ENCODE measurements around the gene MYO15A.

MYO15A gene

DNA sequence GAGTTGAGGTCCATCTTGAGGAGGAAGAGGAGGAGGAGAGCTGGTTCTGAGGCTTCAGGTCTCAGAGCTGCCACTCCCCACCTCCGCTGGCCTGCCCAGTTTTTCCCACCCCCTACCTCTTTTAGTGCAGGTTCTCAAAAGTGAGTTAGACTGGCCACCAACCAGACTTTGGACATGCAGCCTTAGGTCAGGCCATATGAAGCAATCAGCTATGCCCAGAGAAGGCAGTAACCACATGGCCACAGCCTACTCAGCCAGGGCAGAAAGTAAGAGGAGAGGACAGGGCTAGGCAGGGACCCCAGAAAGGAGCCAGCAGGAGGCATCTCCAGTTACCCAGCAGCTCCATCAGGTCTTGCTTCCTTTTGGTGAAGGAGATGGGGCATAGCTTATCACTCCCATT lies 9.0 kb downstream of the MYO15A start:
- H3K4me3 ChIP-seq (ENCODE audit: low read length) = no peak overlapping the region
- WGBS (ENCODE audit: insufficient coverage, insufficient read length) = no CpG with 5 or more reads among the region's 1 CpG
- H3K27me3 ChIP-seq (ENCODE audit: control insufficient read depth, insufficient read depth, low read length) = no peaks in the 10 kb centered on the region
- H3K36me3 ChIP-seq (ENCODE audit: control insufficient read depth, insufficient read depth, low read length) = no peaks in the 10 kb centered on the region; the same call in 1 of the 2 replicates
- no peaks in the 10 kb centered on the region for H3K4me1 ChIP-seq (ENCODE audit: control insufficient read depth, insufficient read depth, low read length)
- no peak overlapping the region for H3K27ac ChIP-seq (ENCODE audit: low read length)
- DNase-seq (ENCODE audit: low read depth, low spot score) = no peak
- no peaks in the 10 kb centered on the region for H3K9me3 ChIP-seq (ENCODE audit: control insufficient read depth, insufficient read depth, low read length)

DNA sequence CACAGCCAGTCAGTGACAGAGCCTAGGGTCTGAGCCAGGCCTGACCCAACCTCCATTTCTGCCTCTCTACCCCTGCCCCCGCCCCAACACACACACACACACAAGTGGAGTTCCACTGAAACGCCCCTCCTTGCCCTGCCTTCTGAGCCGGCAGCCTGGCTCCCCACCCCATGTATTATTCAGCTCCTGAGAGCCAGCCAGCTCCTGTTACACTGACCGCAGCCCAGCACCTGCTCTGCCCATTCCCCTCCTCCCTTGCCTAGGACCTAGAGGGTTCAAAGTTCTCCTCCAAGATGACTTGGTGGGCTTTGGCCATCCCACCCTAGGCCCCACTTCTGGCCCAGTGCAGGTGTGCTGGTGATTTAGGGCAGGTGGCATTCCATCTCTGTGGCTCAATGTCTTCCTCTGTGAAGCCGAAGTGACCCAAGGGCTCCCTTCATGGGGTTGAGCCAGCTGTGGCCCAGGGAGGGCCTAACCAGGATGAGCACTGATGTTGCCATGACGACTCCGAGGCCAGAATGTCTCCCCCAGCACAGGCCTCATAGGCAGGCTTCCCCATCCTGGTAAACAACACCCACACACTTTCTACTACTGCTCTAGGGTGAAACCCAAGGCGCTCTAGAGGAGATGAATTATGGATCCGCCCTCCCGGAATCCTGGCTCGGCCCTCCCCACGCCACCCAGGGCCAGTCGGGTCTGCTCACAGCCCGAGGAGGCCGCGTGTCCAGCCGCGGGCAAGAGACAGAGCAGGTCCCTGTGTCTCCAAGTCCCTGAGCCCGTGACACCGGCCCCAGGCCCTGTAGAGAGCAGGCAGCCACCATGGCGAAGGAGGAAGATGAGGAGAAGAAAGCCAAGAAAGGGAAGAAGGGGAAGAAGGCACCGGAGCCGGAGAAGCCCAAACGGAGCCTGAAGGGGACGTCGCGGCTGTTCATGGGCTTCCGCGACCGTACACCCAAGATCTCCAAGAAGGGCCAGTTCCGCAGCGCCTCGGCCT lies 9.7 kb downstream of the MYO15A start:
- Histone ChIP-seq H3K9me3 (ENCODE audit: control insufficient read depth, insufficient read depth, low read length) (no peaks in the 10 kb centered on the region), H3K27ac (ENCODE audit: low read length) (no peak overlapping the region), H3K27me3 (ENCODE audit: control insufficient read depth, insufficient read depth, low read length) (no peaks in the 10 kb centered on the region), H3K36me3 (ENCODE audit: control insufficient read depth, insufficient read depth, low read length) (no peaks in the 10 kb centered on the region; the same call in 1 of the 2 replicates), H3K4me1 (ENCODE audit: control insufficient read depth, insufficient read depth, low read length) (no peaks in the 10 kb centered on the region), H3K4me3 (ENCODE audit: low read length) (no peak overlapping the region)
- no peak for DNase-seq (ENCODE audit: low read depth, low spot score)
- no CpG with 5 or more reads among the region's 33 CpGs for WGBS (ENCODE audit: insufficient coverage, insufficient read length)

DNA sequence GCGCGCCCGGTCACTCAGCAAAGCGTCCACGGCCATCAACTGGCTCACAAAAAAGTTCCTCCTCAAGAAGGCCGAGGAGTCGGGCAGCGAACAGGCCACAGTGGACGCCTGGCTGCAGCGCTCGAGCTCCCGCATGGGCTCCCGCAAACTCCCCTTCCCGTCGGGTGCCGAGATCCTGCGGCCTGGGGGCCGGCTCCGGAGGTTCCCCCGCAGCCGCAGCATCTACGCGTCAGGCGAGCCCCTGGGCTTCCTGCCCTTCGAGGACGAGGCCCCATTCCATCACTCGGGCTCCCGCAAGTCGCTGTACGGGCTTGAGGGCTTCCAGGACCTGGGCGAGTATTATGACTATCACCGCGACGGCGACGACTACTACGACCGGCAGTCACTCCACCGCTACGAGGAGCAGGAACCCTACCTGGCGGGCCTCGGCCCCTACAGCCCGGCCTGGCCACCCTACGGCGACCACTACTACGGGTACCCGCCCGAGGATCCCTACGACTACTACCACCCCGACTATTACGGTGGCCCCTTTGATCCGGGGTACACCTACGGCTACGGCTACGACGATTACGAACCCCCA lies 10.7 kb downstream of the MYO15A start:
- Histone ChIP-seq H3K27me3 (ENCODE audit: control insufficient read depth, insufficient read depth, low read length) (no peaks in the 10 kb centered on the region), H3K27ac (ENCODE audit: low read length) (no peak overlapping the region), H3K4me3 (ENCODE audit: low read length) (no peak overlapping the region), H3K36me3 (ENCODE audit: control insufficient read depth, insufficient read depth, low read length) (no peaks in the 10 kb centered on the region; the same call in 1 of the 2 replicates), H3K4me1 (ENCODE audit: control insufficient read depth, insufficient read depth, low read length) (no peaks in the 10 kb centered on the region), H3K9me3 (ENCODE audit: control insufficient read depth, insufficient read depth, low read length) (no peaks in the 10 kb centered on the region)
- WGBS (ENCODE audit: insufficient coverage, insufficient read length) = no CpG with 5 or more reads among the region's 57 CpGs
- no peak for DNase-seq (ENCODE audit: low read depth, low spot score)

DNA sequence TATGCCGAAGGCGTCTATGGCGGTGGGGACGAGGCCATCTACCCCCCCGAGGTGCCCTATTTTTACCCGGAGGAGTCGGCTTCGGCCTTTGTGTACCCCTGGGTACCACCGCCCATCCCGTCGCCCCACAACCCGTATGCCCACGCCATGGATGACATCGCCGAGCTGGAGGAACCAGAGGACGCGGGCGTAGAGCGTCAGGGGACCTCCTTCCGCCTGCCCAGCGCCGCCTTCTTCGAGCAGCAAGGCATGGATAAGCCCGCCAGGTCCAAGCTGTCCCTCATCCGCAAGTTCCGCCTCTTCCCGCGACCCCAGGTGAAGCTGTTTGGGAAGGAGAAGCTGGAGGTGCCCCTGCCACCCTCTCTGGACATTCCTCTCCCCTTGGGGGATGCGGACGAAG lies 11.4 kb downstream of the MYO15A start:
- Histone ChIP-seq H3K9me3 (ENCODE audit: control insufficient read depth, insufficient read depth, low read length) (no peaks in the 10 kb centered on the region), H3K36me3 (ENCODE audit: control insufficient read depth, insufficient read depth, low read length) (no peaks in the 10 kb centered on the region; the same call in 1 of the 2 replicates), H3K4me1 (ENCODE audit: control insufficient read depth, insufficient read depth, low read length) (no peaks in the 10 kb centered on the region), H3K27me3 (ENCODE audit: control insufficient read depth, insufficient read depth, low read length) (no peaks in the 10 kb centered on the region), H3K4me3 (ENCODE audit: low read length) (no peak overlapping the region), H3K27ac (ENCODE audit: low read length) (no peak overlapping the region)
- DNase-seq (ENCODE audit: low read depth, low spot score) = no peak
- WGBS (ENCODE audit: insufficient coverage, insufficient read length) = no CpG with 5 or more reads among the region's 30 CpGs

DNA sequence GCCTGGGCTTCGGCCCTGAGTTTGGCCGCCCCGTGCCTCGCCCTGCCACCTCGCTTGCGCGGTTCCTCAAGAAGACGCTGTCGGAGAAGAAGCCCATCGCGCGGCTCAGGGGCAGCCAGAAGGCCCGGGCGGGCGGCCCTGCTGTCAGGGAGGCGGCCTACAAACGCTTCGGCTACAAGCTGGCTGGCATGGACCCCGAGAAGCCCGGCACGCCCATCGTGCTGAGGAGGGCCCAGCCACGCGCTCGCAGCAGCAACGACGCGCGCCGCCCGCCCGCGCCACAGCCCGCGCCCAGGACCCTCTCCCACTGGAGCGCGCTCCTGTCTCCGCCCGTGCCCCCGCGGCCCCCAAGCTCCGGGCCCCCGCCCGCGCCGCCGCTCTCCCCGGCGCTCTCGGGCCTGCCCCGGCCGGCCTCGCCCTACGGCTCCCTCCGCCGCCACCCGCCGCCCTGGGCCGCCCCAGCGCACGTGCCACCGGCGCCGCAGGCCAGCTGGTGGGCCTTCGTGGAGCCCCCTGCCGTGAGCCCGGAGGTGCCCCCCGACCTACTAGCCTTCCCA lies 12.0 kb downstream of the MYO15A start:
- no peaks in the 10 kb centered on the region for H3K27me3 ChIP-seq (ENCODE audit: control insufficient read depth, insufficient read depth, low read length)
- H3K4me3 ChIP-seq (ENCODE audit: low read length) = no peak overlapping the region
- H3K27ac ChIP-seq (ENCODE audit: low read length) = no peak overlapping the region
- no peaks in the 10 kb centered on the region; the same call in 1 of the 2 replicates for H3K36me3 ChIP-seq (ENCODE audit: control insufficient read depth, insufficient read depth, low read length)
- DNase-seq (ENCODE audit: low read depth, low spot score) = no peak
- no peaks in the 10 kb centered on the region for H3K9me3 ChIP-seq (ENCODE audit: control insufficient read depth, insufficient read depth, low read length)
- no peaks in the 10 kb centered on the region for H3K4me1 ChIP-seq (ENCODE audit: control insufficient read depth, insufficient read depth, low read length)
- WGBS (ENCODE audit: insufficient coverage, insufficient read length) = no CpG with 5 or more reads among the region's 68 CpGs

DNA sequence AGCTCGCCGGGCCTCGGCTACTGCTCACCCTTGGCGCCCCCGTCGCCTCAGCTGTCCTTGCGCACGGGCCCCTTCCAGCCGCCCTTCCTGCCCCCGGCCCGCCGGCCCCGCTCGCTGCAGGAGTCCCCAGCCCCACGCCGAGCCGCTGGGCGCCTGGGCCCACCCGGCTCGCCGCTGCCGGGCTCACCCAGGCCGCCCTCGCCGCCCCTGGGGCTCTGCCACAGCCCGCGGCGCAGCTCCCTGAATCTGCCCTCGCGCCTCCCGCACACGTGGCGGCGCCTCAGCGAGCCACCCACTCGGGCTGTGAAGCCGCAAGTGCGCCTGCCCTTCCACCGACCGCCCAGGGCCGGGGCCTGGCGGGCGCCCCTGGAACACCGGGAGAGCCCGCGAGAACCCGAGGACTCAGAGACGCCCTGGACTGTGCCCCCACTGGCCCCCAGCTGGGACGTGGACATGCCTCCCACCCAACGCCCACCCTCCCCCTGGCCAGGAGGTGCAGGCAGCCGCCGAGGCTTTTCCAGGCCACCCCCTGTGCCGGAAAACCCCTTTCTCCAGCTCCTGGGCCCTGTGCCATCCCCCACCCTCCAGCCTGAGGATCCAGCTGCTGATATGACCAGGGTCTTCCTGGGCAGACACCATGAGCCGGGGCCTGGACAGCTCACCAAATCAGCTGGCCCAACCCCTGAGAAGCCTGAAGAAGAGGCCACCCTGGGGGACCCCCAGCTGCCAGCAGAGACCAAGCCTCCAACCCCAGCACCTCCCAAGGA lies 12.8 kb downstream of the MYO15A start:
- Histone ChIP-seq H3K4me1 (ENCODE audit: control insufficient read depth, insufficient read depth, low read length) (no peaks in the 10 kb centered on the region), H3K4me3 (ENCODE audit: low read length) (no peak overlapping the region), H3K36me3 (ENCODE audit: control insufficient read depth, insufficient read depth, low read length) (no peaks in the 10 kb centered on the region; the same call in 1 of the 2 replicates), H3K9me3 (ENCODE audit: control insufficient read depth, insufficient read depth, low read length) (no peaks in the 10 kb centered on the region), H3K27ac (ENCODE audit: low read length) (no peak overlapping the region), H3K27me3 (ENCODE audit: control insufficient read depth, insufficient read depth, low read length) (no peaks in the 10 kb centered on the region)
- DNase-seq (ENCODE audit: low read depth, low spot score) = no peak
- no CpG with 5 or more reads among the region's 54 CpGs for WGBS (ENCODE audit: insufficient coverage, insufficient read length)

DNA sequence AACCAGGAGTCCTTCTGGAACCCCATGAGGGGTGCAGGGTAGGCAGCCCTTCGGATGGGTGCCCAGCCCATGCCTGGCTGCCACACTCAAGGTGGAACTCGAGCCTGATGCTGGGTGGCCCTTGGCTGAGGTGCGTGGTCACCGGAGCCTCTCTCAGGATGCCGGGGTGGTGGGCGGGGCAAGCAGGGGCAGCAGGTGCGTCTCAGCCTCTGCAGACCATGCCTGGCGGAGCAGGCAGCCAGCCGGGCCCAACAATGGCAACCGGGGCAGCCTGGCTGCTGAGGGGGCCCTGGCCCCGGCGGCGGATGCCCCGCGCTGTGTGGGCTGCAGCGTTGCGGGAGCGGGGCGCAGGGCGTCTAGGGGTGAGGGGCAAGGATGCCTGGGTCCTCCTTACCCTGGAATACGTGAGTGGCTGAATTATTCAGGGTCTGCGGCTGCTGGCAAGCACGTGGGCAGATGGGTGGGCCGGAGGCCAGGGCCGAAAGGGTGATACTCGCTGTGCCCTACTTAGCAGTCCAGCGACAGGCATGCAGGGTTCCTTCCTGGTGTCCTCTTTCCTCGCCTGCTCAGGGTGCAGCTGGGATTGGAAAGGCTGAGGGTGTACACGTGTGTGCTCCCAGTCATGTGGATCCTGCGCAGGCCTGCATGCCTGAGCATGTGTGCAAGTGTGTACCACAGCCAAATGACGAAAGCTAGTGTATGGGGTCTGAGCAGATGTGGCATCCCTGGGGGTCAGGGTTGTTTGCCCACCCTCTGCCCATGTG lies 14.6 kb downstream of the MYO15A start:
- no peak for DNase-seq (ENCODE audit: low read depth, low spot score)
- Histone ChIP-seq H3K27me3 (ENCODE audit: control insufficient read depth, insufficient read depth, low read length) (no peaks in the 10 kb centered on the region), H3K36me3 (ENCODE audit: control insufficient read depth, insufficient read depth, low read length) (no peaks in the 10 kb centered on the region; the same call in 1 of the 2 replicates), H3K4me3 (ENCODE audit: low read length) (no peak overlapping the region), H3K27ac (ENCODE audit: low read length) (no peak overlapping the region), H3K9me3 (ENCODE audit: control insufficient read depth, insufficient read depth, low read length) (no peaks in the 10 kb centered on the region), H3K4me1 (ENCODE audit: control insufficient read depth, insufficient read depth, low read length) (no peaks in the 10 kb centered on the region)
- no CpG with 5 or more reads among the region's 31 CpGs for WGBS (ENCODE audit: insufficient coverage, insufficient read length)

DNA sequence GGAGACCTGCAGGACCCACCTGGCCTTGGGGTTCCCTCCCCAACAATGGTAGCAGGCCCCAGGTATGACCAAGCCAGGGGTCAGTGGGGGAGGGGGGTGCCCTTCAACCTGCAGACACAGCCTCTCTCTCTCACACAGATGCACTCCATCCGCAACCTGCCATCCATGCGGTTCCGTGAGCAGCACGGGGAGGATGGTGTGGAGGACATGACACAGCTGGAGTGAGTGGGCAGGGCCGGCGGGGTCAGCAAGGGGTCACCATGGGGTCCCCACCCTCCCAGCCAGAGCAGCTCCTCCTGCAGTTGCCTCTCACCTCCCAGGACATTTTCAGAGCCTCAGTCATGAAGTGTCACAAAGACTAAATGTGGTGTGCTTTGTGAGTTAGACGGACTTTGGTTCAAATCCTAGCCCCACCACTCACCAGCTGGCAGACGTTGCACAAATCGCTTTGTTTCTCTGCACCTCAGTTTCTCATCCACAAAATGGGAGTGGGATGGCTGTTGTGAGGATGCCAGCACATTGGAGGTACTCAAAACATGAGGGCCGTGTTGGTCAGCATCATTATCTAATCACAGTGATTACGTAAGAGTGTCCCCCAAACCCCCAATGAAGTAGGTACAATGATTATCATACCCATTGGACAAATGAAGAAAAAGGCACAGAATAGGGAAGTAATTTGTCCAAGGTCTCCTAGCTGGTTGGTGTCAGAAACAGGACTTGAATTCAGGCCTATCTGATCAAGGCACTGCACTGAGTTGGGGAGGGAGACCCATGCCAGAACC lies 16.0 kb downstream of the MYO15A start:
- H3K36me3 ChIP-seq (ENCODE audit: control insufficient read depth, insufficient read depth, low read length) = no peaks in the 10 kb centered on the region; the same call in 1 of the 2 replicates
- no peaks in the 10 kb centered on the region for H3K27me3 ChIP-seq (ENCODE audit: control insufficient read depth, insufficient read depth, low read length)
- no CpG with 5 or more reads among the region's 11 CpGs for WGBS (ENCODE audit: insufficient coverage, insufficient read length)
- no peaks in the 10 kb centered on the region for H3K9me3 ChIP-seq (ENCODE audit: control insufficient read depth, insufficient read depth, low read length)
- H3K27ac ChIP-seq (ENCODE audit: low read length) = no peak overlapping the region
- H3K4me1 ChIP-seq (ENCODE audit: control insufficient read depth, insufficient read depth, low read length) = no peaks in the 10 kb centered on the region
- DNase-seq (ENCODE audit: low read depth, low spot score) = no peak
- H3K4me3 ChIP-seq (ENCODE audit: low read length) = no peak overlapping the region

DNA sequence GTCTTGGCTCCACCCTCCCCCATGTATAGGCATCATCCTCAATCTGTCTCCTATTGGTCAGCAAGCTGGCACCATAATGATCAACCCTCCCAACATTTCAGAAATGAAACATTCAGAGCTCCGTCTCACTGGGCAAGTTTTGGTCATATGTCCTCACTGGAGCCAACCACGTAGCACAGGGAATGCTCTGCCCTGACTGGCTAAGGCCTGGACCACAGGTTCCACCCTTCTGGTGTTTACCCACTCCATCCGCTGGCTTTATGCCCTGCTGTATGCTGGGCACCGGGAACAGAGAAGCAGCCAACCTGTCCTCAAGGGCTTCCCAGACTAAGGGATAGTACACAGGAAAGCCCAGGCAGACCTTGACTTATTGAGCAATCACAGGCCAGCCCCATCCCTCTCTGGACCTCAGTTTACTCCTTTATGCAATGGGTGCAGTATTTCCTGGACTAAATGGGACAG lies 20.5 kb downstream of the MYO15A start:
- no CpG with 5 or more reads among the region's 4 CpGs for WGBS (ENCODE audit: insufficient coverage, insufficient read length)

More for the DNA sequence above, 20.5 kb downstream of the MYO15A start:
- Histone ChIP-seq H3K27me3 (ENCODE audit: control insufficient read depth, insufficient read depth, low read length) (no peaks in the 10 kb centered on the region), H3K9me3 (ENCODE audit: control insufficient read depth, insufficient read depth, low read length) (no peaks in the 10 kb centered on the region), H3K27ac (ENCODE audit: low read length) (no peak overlapping the region), H3K4me1 (ENCODE audit: control insufficient read depth, insufficient read depth, low read length) (no peaks in the 10 kb centered on the region), H3K4me3 (ENCODE audit: low read length) (no peak overlapping the region), H3K36me3 (ENCODE audit: control insufficient read depth, insufficient read depth, low read length) (peaks cover 2% of the 10 kb centered on the region; the same call in 1 of the 2 replicates)
- no peak for DNase-seq (ENCODE audit: low read depth, low spot score)
